ENCODE results near the gene KRT33B. TPM values are rescaled to one million over a fixed set of nuclear protein-coding genes. Genes with fewer than 3 reads are reported as not detected.

The KRT33B gene
- total RNA-seq, 1 experiment from 2014 or later: not detected

Other genes with a start within 250 kb of the KRT33B start
- gene KRTAP4-12, start 245.6 kb downstream of the KRT33B start, total RNA-seq (2021; ENCODE audit: unreplicated experiment): not detected
- not detected for gene KRTAP4-6, start 229.3 kb downstream of the KRT33B start, total RNA-seq (2021; ENCODE audit: unreplicated experiment)
- not detected for gene KRTAP4-5, start 220.0 kb downstream of the KRT33B start, total RNA-seq (2021; ENCODE audit: unreplicated experiment)
- gene KRTAP4-4, start 209.1 kb downstream of the KRT33B start, total RNA-seq (2021; ENCODE audit: unreplicated experiment): not detected
- not detected for gene KRTAP4-3, start 201.6 kb downstream of the KRT33B start, total RNA-seq (2021; ENCODE audit: unreplicated experiment)
- gene KRTAP4-2, start 191.6 kb downstream of the KRT33B start, total RNA-seq (2021; ENCODE audit: unreplicated experiment): not detected
- not detected for gene KRTAP4-1, start 184.9 kb downstream of the KRT33B start, total RNA-seq (2021; ENCODE audit: unreplicated experiment)
- gene KRTAP9-1, start 179.9 kb downstream of the KRT33B start, total RNA-seq (2021; ENCODE audit: unreplicated experiment): not detected
- not detected for gene KRTAP9-2, start 143.2 kb downstream of the KRT33B start, total RNA-seq (2021; ENCODE audit: unreplicated experiment)
- not detected for gene KRTAP9-3, start 137.4 kb downstream of the KRT33B start, total RNA-seq (2021; ENCODE audit: unreplicated experiment)
- gene KRTAP9-8, start 131.8 kb downstream of the KRT33B start, total RNA-seq (2021; ENCODE audit: unreplicated experiment): not detected
- gene KRTAP9-4, start 120.1 kb downstream of the KRT33B start, total RNA-seq (2021; ENCODE audit: unreplicated experiment): not detected
- not detected for gene KRTAP9-9, start 114.4 kb downstream of the KRT33B start, total RNA-seq (2021; ENCODE audit: unreplicated experiment)
- not detected for gene KRTAP9-6, start 104.4 kb downstream of the KRT33B start, total RNA-seq (2021; ENCODE audit: unreplicated experiment)
- not detected for gene KRTAP9-7, start 94.1 kb downstream of the KRT33B start, total RNA-seq (2021; ENCODE audit: unreplicated experiment)
- gene KRTAP29-1, start 67.0 kb downstream of the KRT33B start, total RNA-seq (2021; ENCODE audit: unreplicated experiment): not detected
- gene KRTAP16-1, start 60.5 kb downstream of the KRT33B start, total RNA-seq (2021; ENCODE audit: unreplicated experiment): not detected
- not detected for gene KRTAP17-1, start 54.1 kb downstream of the KRT33B start, total RNA-seq (2021; ENCODE audit: unreplicated experiment)
- gene KRT33A, start 19.0 kb downstream of the KRT33B start, total RNA-seq (2021; ENCODE audit: unreplicated experiment): not detected
- not detected for gene KRT34, start 12.5 kb upstream of the KRT33B start, total RNA-seq (2021; ENCODE audit: unreplicated experiment)
- not detected for gene KRT31, start 27.8 kb upstream of the KRT33B start, total RNA-seq (2021; ENCODE audit: unreplicated experiment)
- not detected for gene KRT37, start 54.8 kb upstream of the KRT33B start, total RNA-seq (2021; ENCODE audit: unreplicated experiment)
- not detected for gene KRT38, start 71.2 kb upstream of the KRT33B start, total RNA-seq (2021; ENCODE audit: unreplicated experiment)
- gene KRT32, start 97.6 kb upstream of the KRT33B start, total RNA-seq (2021; ENCODE audit: unreplicated experiment): 0.72 TPM
- gene KRT35, start 111.3 kb upstream of the KRT33B start, total RNA-seq (2021; ENCODE audit: unreplicated experiment): not detected
- not detected for gene KRT36, start 120.1 kb upstream of the KRT33B start, total RNA-seq (2021; ENCODE audit: unreplicated experiment)
- 0.36 TPM for gene KRT13, start 135.8 kb upstream of the KRT33B start, total RNA-seq (2021; ENCODE audit: unreplicated experiment)
- 70.4 TPM for gene KRT15, start 149.1 kb upstream of the KRT33B start, total RNA-seq (2021; ENCODE audit: unreplicated experiment)
- 2,383 TPM for gene KRT19, start 158.5 kb upstream of the KRT33B start, total RNA-seq (2021; ENCODE audit: unreplicated experiment)
- not detected for gene KRT9, start 202.2 kb upstream of the KRT33B start, total RNA-seq (2021; ENCODE audit: unreplicated experiment)
- gene KRT14, start 217.1 kb upstream of the KRT33B start, total RNA-seq (2021; ENCODE audit: unreplicated experiment): not detected
- 1.6 TPM for gene KRT16, start 243.0 kb upstream of the KRT33B start, total RNA-seq (2021; ENCODE audit: unreplicated experiment)

All from Panc1 (cell line).